Activated T-cell treated with anti-CD3 and anti-CD28 coated beads, Interleukin-2, amount 50 U/mL, for 4 hours (primary cell): ENCODE data around the gene MID2. TPM values are rescaled to one million over a fixed set of nuclear protein-coding genes. Genes with fewer than 3 reads are reported as not detected.
"Not testable (repeated sequence)": the region's sequence is repeated elsewhere in the genome, so short reads cannot be mapped to it uniquely, and the experiment has no call there.

Experiments used
- ATAC-seq, 2 donors: fragments of 200-7000 bp; cut with Tn5 transposase; one replicate each; pipeline ENCODE4 v1.10.0; 2021
- DNase-seq: peaks from one replicate; pipeline ENCODE4 v3.0.0-alpha.2; 2020
- H3K27me3 Mint-ChIP-seq: one replicate; pipeline ENCODE4 v1.8.0; 2021; ENCODE audit warnings: low read depth, mixed read lengths
- H3K36me3 Mint-ChIP-seq: one replicate; pipeline ENCODE4 v1.8.0; 2022; ENCODE audit warnings: mixed read lengths; ENCODE audit not compliant: insufficient read depth
- H3K4me1 Mint-ChIP-seq: one replicate; pipeline ENCODE4 v1.8.0; 2021; ENCODE audit warnings: low read depth, mixed read lengths
- H3K4me3 Mint-ChIP-seq: one replicate; pipeline ENCODE4 v1.8.0; 2021; ENCODE audit warnings: mild to moderate bottlenecking, moderate library complexity, mixed read lengths
- H3K9me3 Mint-ChIP-seq: one replicate; pipeline ENCODE4 v1.8.0; 2021; ENCODE audit warnings: mixed read lengths
- total RNA-seq, 3 donors: library from RNA; stranded (reverse); gene quantifications; one replicate each; pipeline ENCODE4 v1.2.1, GENCODE V29; 2021

Gene MID2
- total RNA-seq, 3 donors from 2014 or later: 10.8 to 16.4 (median 14.3) TPM

GRCh38 chrX:107851665-107852064, 26.0 kb downstream of the MID2 start:
- H3K27me3 Mint-ChIP-seq, ATAC-seq, H3K4me3 Mint-ChIP-seq, DNase-seq, H3K9me3 Mint-ChIP-seq, H3K4me1 Mint-ChIP-seq: not testable (repeated sequence)
- H3K36me3 Mint-ChIP-seq: peaks cover 20% of the 10 kb centered on the region

DNA sequence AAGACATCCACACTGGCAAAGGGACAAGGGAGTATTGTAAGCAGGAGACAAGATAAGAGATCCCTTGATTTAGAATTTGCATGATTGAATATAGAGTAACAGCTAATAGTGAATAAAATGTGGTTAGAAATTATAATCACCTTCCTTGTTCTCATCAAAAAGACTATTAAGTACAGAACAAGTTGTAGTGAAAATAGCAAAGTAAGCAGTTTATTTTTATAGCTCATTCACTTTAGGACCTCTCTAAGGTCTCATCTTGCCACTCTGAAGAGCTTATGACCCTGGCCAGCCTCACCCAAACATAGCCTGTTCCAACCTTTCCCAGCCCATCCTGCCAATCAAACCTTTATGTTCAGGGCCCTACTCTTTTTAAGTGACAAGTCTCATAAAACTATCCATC, 30.6 kb downstream of the MID2 start:
- no peak overlapping the region for H3K4me3 Mint-ChIP-seq
- no peak for ATAC-seq
- H3K36me3 Mint-ChIP-seq: peaks cover 35% of the 10 kb centered on the region
- no peak for DNase-seq
- no peaks in the 10 kb centered on the region for H3K4me1 Mint-ChIP-seq
- no peaks in the 10 kb centered on the region for H3K9me3 Mint-ChIP-seq
- H3K27me3 Mint-ChIP-seq: no peaks in the 10 kb centered on the region

DNA sequence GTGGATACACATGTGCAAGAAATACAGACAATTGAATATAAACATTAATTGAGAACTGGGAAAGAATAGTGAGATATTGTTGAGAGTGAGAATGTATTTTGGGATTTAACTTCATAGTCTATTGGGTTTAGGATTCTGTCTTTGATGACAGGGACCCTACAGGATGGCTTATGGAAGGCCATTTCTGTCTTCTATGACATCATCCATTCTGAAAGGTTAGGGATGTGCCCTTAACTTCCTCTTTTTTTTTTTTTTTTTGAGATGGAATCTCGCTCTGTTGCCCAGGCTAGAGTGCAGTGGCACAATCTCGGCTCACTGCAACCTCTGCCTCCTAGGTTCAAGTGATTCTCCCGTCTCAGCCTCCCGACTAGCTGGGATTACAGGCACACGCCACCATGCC, 31.4 kb downstream of the MID2 start:
- H3K36me3 Mint-ChIP-seq: peaks cover 33% of the 10 kb centered on the region
- not testable (repeated sequence) for ATAC-seq, DNase-seq, H3K9me3 Mint-ChIP-seq, H3K4me3 Mint-ChIP-seq, H3K27me3 Mint-ChIP-seq, H3K4me1 Mint-ChIP-seq

DNA sequence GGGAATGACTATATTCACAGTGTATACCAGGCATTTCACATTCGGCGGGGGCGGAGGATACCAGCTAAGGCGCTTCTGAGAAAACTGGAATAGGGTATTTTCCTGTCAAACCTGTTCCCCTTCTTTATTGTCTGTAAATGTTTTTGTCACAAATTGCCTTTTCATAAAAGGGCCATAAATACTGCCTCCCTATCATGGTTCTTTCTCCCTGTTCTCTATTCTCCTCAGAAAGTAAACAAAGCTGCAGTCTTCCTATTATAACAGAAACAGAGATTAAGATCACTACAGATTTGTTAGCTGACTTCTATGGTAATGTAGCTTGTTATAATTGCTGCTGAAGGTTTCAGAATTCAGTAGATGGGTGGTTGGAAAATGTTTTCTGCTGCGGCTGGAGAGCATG, 32.2 kb downstream of the MID2 start:
- no peak for ATAC-seq
- H3K9me3 Mint-ChIP-seq: no peaks in the 10 kb centered on the region
- H3K4me1 Mint-ChIP-seq: no peaks in the 10 kb centered on the region
- no peak for DNase-seq
- peaks cover 30% of the 10 kb centered on the region for H3K36me3 Mint-ChIP-seq
- no peak overlapping the region for H3K4me3 Mint-ChIP-seq
- H3K27me3 Mint-ChIP-seq: no peaks in the 10 kb centered on the region

- no peak for ATAC-seq
- no peaks in the 10 kb centered on the region for H3K27me3 Mint-ChIP-seq
- H3K36me3 Mint-ChIP-seq: peaks cover 25% of the 10 kb centered on the region
- no peaks in the 10 kb centered on the region for H3K4me1 Mint-ChIP-seq
- no peak for DNase-seq
- H3K4me3 Mint-ChIP-seq: no peak overlapping the region
- no peaks in the 10 kb centered on the region for H3K9me3 Mint-ChIP-seq
Measured at GRCh38 chrX:107861056-107861455, 35.4 kb downstream of the MID2 start.

DNA sequence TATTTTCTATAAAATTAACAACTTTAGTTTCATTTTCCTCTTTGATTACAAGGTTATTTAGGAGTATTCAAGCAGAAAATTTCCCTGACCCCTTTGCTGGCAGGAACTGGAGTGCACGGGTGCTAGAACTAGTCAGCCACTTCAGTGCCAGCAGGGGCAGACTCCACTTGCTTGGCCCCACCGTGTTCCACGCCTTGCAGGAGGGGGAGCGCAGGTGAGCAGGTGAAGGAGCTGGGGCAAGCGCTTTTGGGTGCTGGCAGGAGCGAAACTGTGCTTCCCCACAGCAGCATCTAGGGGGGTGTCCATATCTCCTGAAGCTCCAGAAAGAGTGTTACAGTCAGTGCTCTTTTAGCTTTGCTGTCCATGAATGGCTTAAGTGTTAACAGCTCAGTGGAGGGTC, 45.5 kb downstream of the MID2 start:
- no peaks in the 10 kb centered on the region for H3K9me3 Mint-ChIP-seq
- no peaks in the 10 kb centered on the region for H3K36me3 Mint-ChIP-seq
- no peak overlapping the region for H3K4me3 Mint-ChIP-seq
- peaks cover 2% of the 10 kb centered on the region for H3K4me1 Mint-ChIP-seq
- ATAC-seq (no peak), DNase-seq (no peak)
- H3K27me3 Mint-ChIP-seq: no peaks in the 10 kb centered on the region

DNA sequence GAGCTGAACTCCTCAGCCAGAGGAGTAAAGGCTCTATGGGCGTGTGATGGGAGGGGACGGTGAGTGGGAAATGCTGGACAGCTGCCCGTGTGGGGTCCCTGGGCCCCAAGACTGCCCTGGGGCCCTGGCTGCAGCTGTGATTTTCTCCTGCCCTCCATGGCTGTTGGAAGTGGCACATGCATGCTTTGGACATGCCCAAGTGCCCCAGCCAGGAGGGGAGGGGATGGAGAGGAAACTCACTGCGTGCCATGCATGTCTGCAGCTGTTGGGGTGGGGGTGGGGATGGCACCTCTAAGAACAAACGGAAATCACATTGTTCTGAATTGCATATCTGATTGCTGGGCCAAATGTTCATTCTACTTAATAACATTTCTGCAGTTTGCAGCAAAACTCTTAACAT, 52.4 kb downstream of the MID2 start:
- no peak for DNase-seq
- Mint-ChIP-seq H3K4me3 (no peak overlapping the region), H3K4me1 (peaks cover 3% of the 10 kb centered on the region), H3K9me3 (no peaks in the 10 kb centered on the region), H3K36me3 (peaks cover 5% of the 10 kb centered on the region), H3K27me3 (no peaks in the 10 kb centered on the region)
- no peak for ATAC-seq

GRCh38 chrX:107880054-107880610, 54.5 kb downstream of the MID2 start:
- Mint-ChIP-seq H3K4me1 (peaks cover 3% of the 10 kb centered on the region), H3K27me3 (no peaks in the 10 kb centered on the region), H3K4me3 (no peak overlapping the region), H3K36me3 (peaks cover 7% of the 10 kb centered on the region), H3K9me3 (no peaks in the 10 kb centered on the region)
- no peak for DNase-seq
- ATAC-seq: no peak

DNA sequence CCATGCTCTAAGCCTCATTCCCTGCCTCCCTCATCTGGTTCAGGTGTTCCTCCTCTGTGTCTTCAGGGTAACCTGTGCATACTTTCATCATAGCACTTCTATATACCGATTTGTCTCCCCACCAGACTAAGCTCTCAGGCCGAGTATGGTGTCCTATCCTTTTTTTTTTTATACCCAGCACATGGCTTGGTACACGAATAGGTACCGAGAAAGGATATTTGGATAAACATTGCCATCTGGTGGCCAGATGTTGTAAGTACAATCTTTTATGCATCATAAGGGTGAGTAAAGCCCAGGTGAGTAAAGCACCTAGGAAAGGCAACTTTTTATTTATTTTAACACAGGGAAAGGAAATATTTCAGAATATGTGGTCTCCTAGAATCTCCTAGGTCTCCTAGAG, 68.4 kb downstream of the MID2 start:
- H3K4me1 Mint-ChIP-seq: peaks cover 2% of the 10 kb centered on the region
- ATAC-seq (peak; percentile 55 to 78), DNase-seq (no peak)
- H3K9me3 Mint-ChIP-seq: peaks cover 6% of the 10 kb centered on the region
- no peak overlapping the region for H3K4me3 Mint-ChIP-seq
- H3K36me3 Mint-ChIP-seq: peaks cover 14% of the 10 kb centered on the region
- no peaks in the 10 kb centered on the region for H3K27me3 Mint-ChIP-seq

- Mint-ChIP-seq H3K9me3 (no peaks in the 10 kb centered on the region), H3K4me3 (no peak overlapping the region), H3K27me3 (no peaks in the 10 kb centered on the region), H3K36me3 (peaks cover 27% of the 10 kb centered on the region), H3K4me1 (no peaks in the 10 kb centered on the region)
- DNase-seq: no peak
- no peak for ATAC-seq
Measured at GRCh38 chrX:107902721-107903120, 77.1 kb downstream of the MID2 start.

- no peaks in the 10 kb centered on the region for H3K9me3 Mint-ChIP-seq
- H3K27me3 Mint-ChIP-seq: no peaks in the 10 kb centered on the region
- DNase-seq: no peak
- H3K4me1 Mint-ChIP-seq: no peaks in the 10 kb centered on the region
- H3K4me3 Mint-ChIP-seq: no peak overlapping the region
- ATAC-seq: no peak
- H3K36me3 Mint-ChIP-seq: peaks cover 29% of the 10 kb centered on the region
Measured at GRCh38 chrX:107905366-107905765, 79.7 kb downstream of the MID2 start.

- Mint-ChIP-seq H3K9me3 (no peaks in the 10 kb centered on the region), H3K27me3 (no peaks in the 10 kb centered on the region), H3K4me1 (no peaks in the 10 kb centered on the region), H3K36me3 (peaks cover 19% of the 10 kb centered on the region), H3K4me3 (no peak overlapping the region)
- ATAC-seq (no peak), DNase-seq (no peak)
Measured at GRCh38 chrX:107924136-107924746, 98.6 kb downstream of the MID2 start.

- DNase-seq: no peak
- ATAC-seq: no peak
- Mint-ChIP-seq H3K4me3 (no peak overlapping the region), H3K9me3 (no peaks in the 10 kb centered on the region), H3K4me1 (peaks cover 2% of the 10 kb centered on the region), H3K36me3 (peaks cover 6% of the 10 kb centered on the region), H3K27me3 (peaks cover 24% of the 10 kb centered on the region)
Measured at GRCh38 chrX:107934262-107934661, 108.6 kb downstream of the MID2 start.

GRCh38 chrX:107935200-107935599, 109.5 kb downstream of the MID2 start:
- Mint-ChIP-seq H3K4me1 (peaks cover 2% of the 10 kb centered on the region), H3K36me3 (peaks cover 1% of the 10 kb centered on the region), H3K9me3 (no peaks in the 10 kb centered on the region), H3K27me3 (peaks cover 24% of the 10 kb centered on the region), H3K4me3 (no peak overlapping the region)
- no peak for ATAC-seq
- no peak for DNase-seq

GRCh38 chrX:107935664-107936433, 110.2 kb downstream of the MID2 start:
- Mint-ChIP-seq H3K9me3 (no peaks in the 10 kb centered on the region), H3K4me3 (peak overlapping the region; percentile 19), H3K4me1 (peaks cover 2% of the 10 kb centered on the region), H3K36me3 (peaks cover 1% of the 10 kb centered on the region), H3K27me3 (peaks cover 24% of the 10 kb centered on the region)
- ATAC-seq (no peak), DNase-seq (no peak)
